ENCODE measurements around the gene GVQW3.

DNA sequence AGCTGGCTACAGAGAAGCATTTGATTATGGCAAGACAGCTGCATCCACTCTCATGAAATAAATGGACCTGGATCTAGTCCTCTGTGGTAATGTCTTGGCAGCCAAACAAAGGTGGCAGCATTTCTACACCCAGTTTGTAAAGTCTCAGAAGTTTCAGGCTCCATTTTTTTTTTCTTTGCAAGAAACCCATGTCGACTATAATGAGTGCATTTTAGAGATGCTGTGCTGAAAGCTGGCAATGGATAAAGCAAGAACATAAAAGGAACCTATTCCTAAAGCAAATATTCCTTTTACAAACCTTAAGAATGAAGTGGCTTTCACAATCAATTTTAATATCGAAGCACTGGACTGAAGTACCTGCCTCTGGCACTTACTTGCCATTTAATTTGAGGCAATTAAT, 33.7 kb upstream of the GVQW3 start:
- TF ChIP-seq, protein P1, sequence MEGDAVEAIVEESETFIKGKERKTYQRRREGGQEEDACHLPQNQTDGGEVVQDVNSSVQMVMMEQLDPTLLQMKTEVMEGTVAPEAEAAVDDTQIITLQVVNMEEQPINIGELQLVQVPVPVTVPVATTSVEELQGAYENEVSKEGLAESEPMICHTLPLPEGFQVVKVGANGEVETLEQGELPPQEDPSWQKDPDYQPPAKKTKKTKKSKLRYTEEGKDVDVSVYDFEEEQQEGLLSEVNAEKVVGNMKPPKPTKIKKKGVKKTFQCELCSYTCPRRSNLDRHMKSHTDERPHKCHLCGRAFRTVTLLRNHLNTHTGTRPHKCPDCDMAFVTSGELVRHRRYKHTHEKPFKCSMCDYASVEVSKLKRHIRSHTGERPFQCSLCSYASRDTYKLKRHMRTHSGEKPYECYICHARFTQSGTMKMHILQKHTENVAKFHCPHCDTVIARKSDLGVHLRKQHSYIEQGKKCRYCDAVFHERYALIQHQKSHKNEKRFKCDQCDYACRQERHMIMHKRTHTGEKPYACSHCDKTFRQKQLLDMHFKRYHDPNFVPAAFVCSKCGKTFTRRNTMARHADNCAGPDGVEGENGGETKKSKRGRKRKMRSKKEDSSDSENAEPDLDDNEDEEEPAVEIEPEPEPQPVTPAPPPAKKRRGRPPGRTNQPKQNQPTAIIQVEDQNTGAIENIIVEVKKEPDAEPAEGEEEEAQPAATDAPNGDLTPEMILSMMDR (IDR thresholded peaks at IDR 0.05), result no peak
- TF ChIP-seq POLR2A (IDR thresholded peaks at IDR 0.05), result no peak

All from lower leg skin (tissue), 3 donors.